Fibroblast of lung (primary cell): Measurements from ENCODE around the gene C9orf72. TPM values are rescaled to one million over a fixed set of nuclear protein-coding genes. Genes with fewer than 3 reads are reported as not detected.

Experiments
- DNase-seq, 2 donors: peaks; one replicate each; pipeline versions ENCODE4 v3.0.0 to v3.0.0-alpha.2; 2010; ENCODE audit warnings: low read depth in 2 of 2
- H2AFZ ChIP-seq: 2 replicates; pipeline ENCODE4 v1.5.1; 2012; ENCODE audit warnings: low read length, control low read depth, inconsistent platforms
- H3K27ac ChIP-seq: 2 replicates; pipeline ENCODE4 v1.5.1; 2011; ENCODE audit warnings: low read length, control low read depth; ENCODE audit not compliant: insufficient read depth
- H3K27me3 ChIP-seq: 2 replicates; pipeline ENCODE4 v1.5.1; 2011; ENCODE audit warnings: mild to moderate bottlenecking, low read length; ENCODE audit not compliant: control insufficient read depth, insufficient read depth
- H3K36me3 ChIP-seq: 2 replicates; pipeline ENCODE4 v1.5.1; 2011; ENCODE audit warnings: low read length; ENCODE audit not compliant: control insufficient read depth, insufficient read depth
- H3K4me1 ChIP-seq: 2 replicates; pipeline ENCODE4 v1.5.1; 2011; ENCODE audit warnings: low read length; ENCODE audit not compliant: control insufficient read depth, insufficient read depth; ENCODE audit errors: extremely low read depth
- H3K4me2 ChIP-seq: 2 replicates; pipeline ENCODE4 v1.5.1; 2011; ENCODE audit warnings: low read length, control low read depth; ENCODE audit not compliant: insufficient read depth; ENCODE audit errors: extremely low read depth
- H3K4me3 ChIP-seq, 4 experiments: fragments of 200-600 bp in 1 of 4; sonication (generic) in 1 of 4; replicated peaks in 1 of 4; 2 replicates each; pipeline ENCODE4 v1.5.1; 2011 to 2016; ENCODE audit warnings: low read length in 4 of 4, low read depth in 3 of 4, mild to moderate bottlenecking in 3 of 4, control low read depth in 2 of 4, inconsistent platforms in 1 of 4, mixed read lengths in 1 of 4; ENCODE audit not compliant: insufficient read depth in 1 of 4; ENCODE audit errors: control extremely low read depth in 1 of 4
- H3K79me2 ChIP-seq: 2 replicates; pipeline ENCODE4 v1.5.1; 2012; ENCODE audit warnings: mild to moderate bottlenecking, low read length, inconsistent platforms; ENCODE audit not compliant: control insufficient read depth, insufficient read depth
- H3K9ac ChIP-seq: 2 replicates; pipeline ENCODE4 v1.5.1; 2011; ENCODE audit warnings: mild to moderate bottlenecking, low read length, control low read depth; ENCODE audit not compliant: insufficient read depth
- H3K9me3 ChIP-seq: 2 replicates; pipeline ENCODE4 v1.5.1; 2012; ENCODE audit warnings: low read depth, low read length; ENCODE audit not compliant: control insufficient read depth, insufficient read depth
- H4K20me1 ChIP-seq: 2 replicates; pipeline ENCODE4 v1.5.1; 2011; ENCODE audit warnings: low read length; ENCODE audit not compliant: control insufficient read depth, insufficient read depth; ENCODE audit errors: extremely low read depth
- CTCF ChIP-seq, 2 donors: IDR thresholded peaks in 1 of 2; conservative IDR thresholded peaks in 1 of 2; 1 replicate in 1 of 2; 2 replicates in 1 of 2; pipeline ENCODE4 v1.5.1; 2011 to 2012; ENCODE audit warnings: low read length in 2 of 2, control low read depth in 1 of 2, inconsistent platforms in 1 of 2, low read depth in 1 of 2, mild to moderate bottlenecking in 1 of 2
- EZH2 ChIP-seq: IDR thresholded peaks from 2 replicates; pipeline ENCODE4 v1.5.1; 2012; ENCODE audit warnings: low read length, control low read depth, mild to moderate bottlenecking; ENCODE audit errors: missing control alignments
- polyA plus RNA-seq, 2 donors: library from polyadenylated mRNA; depleted of rRNA in 1 of 2; stranded (reverse) in 1 of 2; unstranded in 1 of 2; fragments of >200 nt; gene quantifications; 2 replicates each; pipeline ENCODE4 v1.2.1, GENCODE V29; 2011 to 2012; ENCODE audit warnings: missing spikeins in 1 of 2
- total RNA-seq: library from RNA; depleted of rRNA; stranded (reverse); fragments of >200 nt; gene quantifications from 2 replicates; pipeline ENCODE4 v1.2.1, GENCODE V29; 2014

The C9orf72 gene
- total and polyA plus RNA-seq, 2 donors (not counting 1 experiment from before 2014, with no cell fraction given), result 3.6 to 4.5 TPM

DNA sequence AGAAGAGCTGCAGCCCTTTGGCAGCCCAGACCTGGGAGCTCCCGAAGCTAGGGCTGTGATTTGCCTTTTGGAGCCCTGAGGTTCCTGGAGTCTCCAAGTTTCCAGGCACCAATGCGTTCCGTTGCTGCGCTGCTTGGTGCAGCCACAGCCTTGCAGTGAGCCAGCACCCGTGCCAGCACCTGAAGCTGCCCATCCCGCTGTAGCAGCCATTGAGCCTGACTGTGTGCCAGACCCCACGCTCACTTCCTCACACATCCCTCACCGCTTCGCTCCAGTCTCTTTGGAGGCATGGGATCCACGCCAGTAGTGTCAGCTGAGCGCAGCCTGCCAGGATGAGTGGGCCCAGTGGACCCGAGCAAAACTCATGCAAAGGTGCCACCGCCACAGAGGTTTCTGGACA is 22.5 kb upstream of the C9orf72 start:
- H3K4me1 ChIP-seq, result no peaks in the 10 kb centered on the region
- H3K36me3 ChIP-seq, result no peaks in the 10 kb centered on the region
- no peak for TF ChIP-seq EZH2
- no peak for TF ChIP-seq CTCF (conservative IDR thresholded peaks at IDR 0.05 in 1 of 2, IDR thresholded peaks at IDR 0.05 in 1 of 2; ENCODE audit: low read depth in 1 of 2, low read length in 2 of 2)
- no peak overlapping the region for H3K4me2 ChIP-seq
- no peak overlapping the region for H2AFZ ChIP-seq
- H3K9me3 ChIP-seq, result no peaks in the 10 kb centered on the region
- no peaks in the 10 kb centered on the region for H4K20me1 ChIP-seq
- H3K4me3 ChIP-seq, result no peak overlapping the region
- no peak overlapping the region for H3K27ac ChIP-seq
- no peaks in the 10 kb centered on the region for H3K79me2 ChIP-seq
- H3K9ac ChIP-seq, result no peak overlapping the region
- no peak for DNase-seq
- H3K27me3 ChIP-seq, result no peaks in the 10 kb centered on the region

DNA sequence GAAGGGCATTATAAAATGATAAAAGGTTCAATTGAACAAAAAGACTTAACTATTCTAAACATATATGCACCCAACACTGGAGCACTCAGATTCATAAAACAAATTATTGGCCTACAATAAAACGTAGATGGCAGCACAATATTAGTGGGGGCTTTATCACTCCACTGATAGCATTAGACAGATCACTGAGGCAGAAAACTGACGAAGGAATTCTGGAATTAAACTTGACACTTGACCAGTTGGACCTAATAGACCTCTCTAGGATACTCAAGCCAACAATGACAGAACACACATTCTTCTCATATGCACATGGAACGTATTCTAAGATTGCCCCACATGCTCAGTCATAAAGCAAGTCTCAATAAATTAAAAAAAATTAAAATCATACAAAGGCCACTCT is 18.4 kb upstream of the C9orf72 start:
- TF ChIP-seq CTCF (conservative IDR thresholded peaks at IDR 0.05 in 1 of 2, IDR thresholded peaks at IDR 0.05 in 1 of 2; ENCODE audit: low read depth in 1 of 2, low read length in 2 of 2) (no peak), EZH2 (no peak)
- DNase-seq, result no peak
- Histone ChIP-seq H3K4me2 (no peak overlapping the region), H3K4me1 (no peaks in the 10 kb centered on the region), H3K79me2 (no peaks in the 10 kb centered on the region), H3K36me3 (no peaks in the 10 kb centered on the region), H3K9me3 (no peaks in the 10 kb centered on the region), H4K20me1 (no peaks in the 10 kb centered on the region), H3K27me3 (no peaks in the 10 kb centered on the region), H3K27ac (no peak overlapping the region), H2AFZ (no peak overlapping the region), H3K9ac (no peak overlapping the region), H3K4me3 (no peak overlapping the region)

DNA sequence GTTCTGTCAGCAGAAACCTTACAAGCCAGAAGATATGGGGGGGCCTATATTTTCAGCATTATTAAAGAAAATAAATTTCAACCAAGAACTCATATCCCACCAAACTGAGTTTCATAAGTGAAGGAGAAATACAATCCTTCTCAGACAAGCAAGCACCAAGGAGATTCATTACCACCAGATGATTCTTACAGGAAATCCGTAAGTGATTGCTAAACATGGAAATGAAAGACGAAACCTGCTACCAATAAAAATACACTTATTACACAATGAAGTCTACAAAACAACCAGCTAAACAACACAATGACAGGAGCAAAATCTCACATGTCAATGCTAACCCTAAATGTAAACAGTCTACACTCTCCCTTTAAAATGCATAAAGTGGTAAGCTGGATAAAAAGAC is 17.8 kb upstream of the C9orf72 start:
- no peaks in the 10 kb centered on the region for H3K79me2 ChIP-seq
- no peaks in the 10 kb centered on the region for H3K4me1 ChIP-seq
- H2AFZ ChIP-seq, result no peak overlapping the region
- no peak overlapping the region for H3K4me2 ChIP-seq
- H3K27me3 ChIP-seq, result no peaks in the 10 kb centered on the region
- no peak overlapping the region for H3K9ac ChIP-seq
- H3K27ac ChIP-seq, result no peak overlapping the region
- TF ChIP-seq EZH2, result no peak
- TF ChIP-seq CTCF (conservative IDR thresholded peaks at IDR 0.05 in 1 of 2, IDR thresholded peaks at IDR 0.05 in 1 of 2; ENCODE audit: low read depth in 1 of 2, low read length in 2 of 2), result no peak
- no peaks in the 10 kb centered on the region for H3K36me3 ChIP-seq
- DNase-seq, result peak in 1 of 2 donors; percentile 6
- H3K4me3 ChIP-seq, result no peak overlapping the region
- no peaks in the 10 kb centered on the region for H3K9me3 ChIP-seq
- H4K20me1 ChIP-seq, result no peaks in the 10 kb centered on the region
